ENCODE results near the gene INSYN2B. TPM values are rescaled to one million over a fixed set of nuclear protein-coding genes. Genes with fewer than 3 reads are reported as not detected.

INSYN2B gene
- total RNA-seq, 1 donor from 2014 or later: 0.26 TPM

GRCh38 chr5:169861934-169862333, 118.4 kb downstream of the INSYN2B start:
- no peaks in the 10 kb centered on the region for H3K9me3 Mint-ChIP-seq
- no peak for DNase-seq (ENCODE audit: low spot score)
- no peak overlapping the region for H3K27ac Mint-ChIP-seq
- no peaks in the 10 kb centered on the region for H3K9me3 ChIP-seq (ENCODE audit: low read depth)
- no peak overlapping the region for H3K4me3 Mint-ChIP-seq
- no peaks in the 10 kb centered on the region for H3K36me3 ChIP-seq
- no peaks in the 10 kb centered on the region for H3K79me2 ChIP-seq (ENCODE audit: low read depth)
- TF ChIP-seq EZH2phosphoT487 (IDR thresholded peaks at IDR 0.05) (no peak), EZH2 (IDR thresholded peaks at IDR 0.05) (no peak)
- TF ChIP-seq, protein P1, sequence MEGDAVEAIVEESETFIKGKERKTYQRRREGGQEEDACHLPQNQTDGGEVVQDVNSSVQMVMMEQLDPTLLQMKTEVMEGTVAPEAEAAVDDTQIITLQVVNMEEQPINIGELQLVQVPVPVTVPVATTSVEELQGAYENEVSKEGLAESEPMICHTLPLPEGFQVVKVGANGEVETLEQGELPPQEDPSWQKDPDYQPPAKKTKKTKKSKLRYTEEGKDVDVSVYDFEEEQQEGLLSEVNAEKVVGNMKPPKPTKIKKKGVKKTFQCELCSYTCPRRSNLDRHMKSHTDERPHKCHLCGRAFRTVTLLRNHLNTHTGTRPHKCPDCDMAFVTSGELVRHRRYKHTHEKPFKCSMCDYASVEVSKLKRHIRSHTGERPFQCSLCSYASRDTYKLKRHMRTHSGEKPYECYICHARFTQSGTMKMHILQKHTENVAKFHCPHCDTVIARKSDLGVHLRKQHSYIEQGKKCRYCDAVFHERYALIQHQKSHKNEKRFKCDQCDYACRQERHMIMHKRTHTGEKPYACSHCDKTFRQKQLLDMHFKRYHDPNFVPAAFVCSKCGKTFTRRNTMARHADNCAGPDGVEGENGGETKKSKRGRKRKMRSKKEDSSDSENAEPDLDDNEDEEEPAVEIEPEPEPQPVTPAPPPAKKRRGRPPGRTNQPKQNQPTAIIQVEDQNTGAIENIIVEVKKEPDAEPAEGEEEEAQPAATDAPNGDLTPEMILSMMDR (IDR thresholded peaks at IDR 0.05): no peak
- H3K4me3 ChIP-seq: no peak overlapping the region
- H4K20me1 ChIP-seq (ENCODE audit: low read depth): no peaks in the 10 kb centered on the region
- H3K36me3 Mint-ChIP-seq: no peaks in the 10 kb centered on the region
- no peak overlapping the region for H3K9ac ChIP-seq
- H3K4me1 Mint-ChIP-seq: peaks cover 23% of the 10 kb centered on the region
- no peaks in the 10 kb centered on the region for H3F3A ChIP-seq (ENCODE audit: low read depth)
- no peaks in the 10 kb centered on the region for H3K4me1 ChIP-seq
- no peaks in the 10 kb centered on the region for H3K27me3 ChIP-seq
- peaks cover 5% of the 10 kb centered on the region for H3K27me3 Mint-ChIP-seq (ENCODE audit: insufficient read depth, low read depth)
- H3K27ac ChIP-seq: no peak overlapping the region
- no peak overlapping the region for H2AFZ ChIP-seq (replicated peaks)
- H3K4me2 ChIP-seq: no peak overlapping the region

- H3K27me3 Mint-ChIP-seq (ENCODE audit: insufficient read depth, low read depth): peaks cover 5% of the 10 kb centered on the region
- H3K36me3 Mint-ChIP-seq: no peaks in the 10 kb centered on the region
- Histone ChIP-seq H3F3A (ENCODE audit: low read depth) (no peaks in the 10 kb centered on the region), H3K9ac (no peak overlapping the region), H3K79me2 (ENCODE audit: low read depth) (no peaks in the 10 kb centered on the region), H2AFZ (replicated peaks) (no peak overlapping the region), H3K36me3 (no peaks in the 10 kb centered on the region), H3K27ac (no peak overlapping the region), H3K4me1 (no peaks in the 10 kb centered on the region), H3K9me3 (ENCODE audit: low read depth) (no peaks in the 10 kb centered on the region), H4K20me1 (ENCODE audit: low read depth) (no peaks in the 10 kb centered on the region), H3K4me2 (no peak overlapping the region), H3K4me3 (no peak overlapping the region), H3K27me3 (no peaks in the 10 kb centered on the region)
- H3K9me3 Mint-ChIP-seq: no peaks in the 10 kb centered on the region
- TF ChIP-seq EZH2 (IDR thresholded peaks at IDR 0.05) (no peak), EZH2phosphoT487 (IDR thresholded peaks at IDR 0.05) (no peak)
- TF ChIP-seq, protein P1 (IDR thresholded peaks at IDR 0.05): no peak
- H3K27ac Mint-ChIP-seq: no peak overlapping the region
- DNase-seq (ENCODE audit: low spot score): no peak
- no peak overlapping the region for H3K4me3 Mint-ChIP-seq
- peaks cover 23% of the 10 kb centered on the region for H3K4me1 Mint-ChIP-seq
Measured at GRCh38 chr5:169861433-169861832, 118.9 kb downstream of the INSYN2B start.

- Mint-ChIP-seq H3K36me3 (no peaks in the 10 kb centered on the region), H3K27me3 (ENCODE audit: insufficient read depth, low read depth) (peaks cover 5% of the 10 kb centered on the region), H3K9me3 (no peaks in the 10 kb centered on the region), H3K27ac (no peak overlapping the region), H3K4me1 (peaks cover 18% of the 10 kb centered on the region), H3K4me3 (no peak overlapping the region)
- Histone ChIP-seq H4K20me1 (ENCODE audit: low read depth) (no peaks in the 10 kb centered on the region), H3K4me2 (no peak overlapping the region), H3K9me3 (ENCODE audit: low read depth) (no peaks in the 10 kb centered on the region), H3F3A (ENCODE audit: low read depth) (no peaks in the 10 kb centered on the region), H2AFZ (replicated peaks) (no peak overlapping the region), H3K27ac (no peak overlapping the region), H3K27me3 (no peaks in the 10 kb centered on the region), H3K36me3 (no peaks in the 10 kb centered on the region), H3K79me2 (ENCODE audit: low read depth) (no peaks in the 10 kb centered on the region), H3K9ac (no peak overlapping the region), H3K4me1 (no peaks in the 10 kb centered on the region), H3K4me3 (no peak overlapping the region)
- no peak for DNase-seq (ENCODE audit: low spot score)
- TF ChIP-seq EZH2phosphoT487 (IDR thresholded peaks at IDR 0.05) (no peak), EZH2 (IDR thresholded peaks at IDR 0.05) (no peak)
- TF ChIP-seq, protein P1 (IDR thresholded peaks at IDR 0.05): no peak
Measured at GRCh38 chr5:169860585-169860984, 119.7 kb downstream of the INSYN2B start.

Data from neural progenitor cell (in vitro differentiated cells).